H9 (cell line): ENCODE results near the gene MED7. TPM values are rescaled to one million over a fixed set of nuclear protein-coding genes. Genes with fewer than 3 reads are reported as not detected.

Source experiments
- DNase-seq: peaks from one replicate; pipeline ENCODE4 v3.0.0-alpha.2; 2017
- H2AFZ ChIP-seq: one replicate; pipeline ENCODE4 v1.6.1; 2013; ENCODE audit warnings: mild to moderate bottlenecking, low read length, control low read depth, moderate library complexity
- H2AK5ac ChIP-seq: 2 replicates; pipeline ENCODE4 v1.6.1; 2013; ENCODE audit warnings: low read length, control low read depth, mixed read lengths; ENCODE audit not compliant: insufficient read length
- H2BK120ac ChIP-seq: one replicate; pipeline ENCODE4 v1.6.1; 2013; ENCODE audit warnings: low read depth, mild to moderate bottlenecking, low read length, control low read depth, inconsistent platforms; ENCODE audit not compliant: poor library complexity, severe bottlenecking
- H2BK12ac ChIP-seq: 2 replicates; pipeline ENCODE4 v1.6.1; 2013; ENCODE audit warnings: low read length, control low read depth, mixed read lengths, low read depth; ENCODE audit not compliant: insufficient read length
- H2BK15ac ChIP-seq: 2 replicates; pipeline ENCODE4 v1.6.1; 2013; ENCODE audit warnings: low read depth, low read length, control low read depth
- H2BK20ac ChIP-seq: one replicate; pipeline ENCODE4 v1.6.1; 2013; ENCODE audit warnings: low read depth, mild to moderate bottlenecking, low read length, control low read depth, inconsistent platforms; ENCODE audit not compliant: poor library complexity, severe bottlenecking
- H2BK5ac ChIP-seq: 2 replicates; pipeline ENCODE4 v1.6.1; 2013; ENCODE audit warnings: low read length, control low read depth, mixed read lengths; ENCODE audit not compliant: insufficient read length
- H3K14ac ChIP-seq: 2 replicates; pipeline ENCODE4 v1.6.1; 2013; ENCODE audit warnings: low read length, control low read depth; ENCODE audit not compliant: insufficient read depth
- H3K18ac ChIP-seq: 2 replicates; pipeline ENCODE4 v1.6.1; 2013; ENCODE audit warnings: low read depth, mild to moderate bottlenecking, mixed read lengths, low read length, control low read depth; ENCODE audit not compliant: insufficient read length
- H3K23ac ChIP-seq: 2 replicates; pipeline ENCODE4 v1.6.1; 2013; ENCODE audit warnings: low read length, control low read depth, mixed read lengths, low read depth; ENCODE audit not compliant: insufficient read length
- H3K23me2 ChIP-seq: 2 replicates; pipeline ENCODE4 v1.6.1; 2013; ENCODE audit warnings: low read depth, mild to moderate bottlenecking, mixed read lengths, low read length, control low read depth; ENCODE audit not compliant: insufficient read length, poor library complexity, severe bottlenecking
- H3K27ac ChIP-seq: 2 replicates; pipeline ENCODE4 v1.5.1; 2013; ENCODE audit warnings: low read length, control low read depth, mixed read lengths, low read depth; ENCODE audit not compliant: insufficient read length
- H3K27me3 ChIP-seq: 2 replicates; pipeline ENCODE4 v1.6.1; 2013; ENCODE audit warnings: low read length, control low read depth, inconsistent platforms; ENCODE audit not compliant: insufficient read depth
- H3K4ac ChIP-seq: 2 replicates; pipeline ENCODE4 v1.6.1; 2013; ENCODE audit warnings: low read depth, mild to moderate bottlenecking, control low read depth, inconsistent platforms, low read length, moderate library complexity
- H3K4me1 ChIP-seq: 2 replicates; pipeline ENCODE4 v1.6.1; 2013; ENCODE audit warnings: low read length, control low read depth, inconsistent platforms; ENCODE audit not compliant: insufficient read depth
- H3K4me2 ChIP-seq: 2 replicates; pipeline ENCODE4 v1.6.1; 2013; ENCODE audit warnings: low read length, control low read depth, mixed read lengths; ENCODE audit not compliant: insufficient read length, insufficient read depth
- H3K56ac ChIP-seq: 2 replicates; pipeline ENCODE4 v1.6.1; 2013; ENCODE audit warnings: low read depth, mild to moderate bottlenecking, mixed read lengths, low read length, control low read depth; ENCODE audit not compliant: insufficient read length
- H3K79me1 ChIP-seq: 2 replicates; pipeline ENCODE4 v1.6.1; 2013; ENCODE audit warnings: low read depth, mild to moderate bottlenecking, moderate library complexity, low read length, control low read depth, inconsistent platforms; ENCODE audit not compliant: insufficient read depth, poor library complexity, severe bottlenecking
- H3K79me2 ChIP-seq: 2 replicates; pipeline ENCODE4 v1.6.1; 2013; ENCODE audit warnings: low read length, control low read depth, inconsistent platforms; ENCODE audit not compliant: insufficient read depth
- H3K9ac ChIP-seq: 2 replicates; pipeline ENCODE4 v1.6.1; 2013; ENCODE audit warnings: low read length, control low read depth, mixed read lengths; ENCODE audit not compliant: insufficient read length; ENCODE audit errors: extremely low read depth
- H3K9me3 ChIP-seq: one replicate; pipeline ENCODE4 v1.6.1; 2013; ENCODE audit warnings: low read depth, low read length, inconsistent platforms; ENCODE audit not compliant: control insufficient read depth
- H3T11ph ChIP-seq: one replicate; pipeline ENCODE4 v1.6.1; 2013; ENCODE audit warnings: mild to moderate bottlenecking, low read length, control low read depth, inconsistent platforms
- H4K20me1 ChIP-seq: one replicate; pipeline ENCODE4 v1.6.1; 2013; ENCODE audit not compliant: control insufficient read depth, insufficient read length, insufficient read depth
- H4K5ac ChIP-seq: 2 replicates; pipeline ENCODE4 v1.6.1; 2013; ENCODE audit warnings: low read depth, mild to moderate bottlenecking, mixed read lengths, low read length, control low read depth; ENCODE audit not compliant: insufficient read length
- H4K8ac ChIP-seq: replicated peaks from 2 replicates; pipeline ENCODE4 v1.6.1; 2013; ENCODE audit warnings: low read length, control low read depth, mixed read lengths, low read depth; ENCODE audit not compliant: insufficient read length
- H4K91ac ChIP-seq: 2 replicates; pipeline ENCODE4 v1.6.1; 2013; ENCODE audit warnings: low read depth, mild to moderate bottlenecking, moderate library complexity, mixed read lengths, low read length, control low read depth; ENCODE audit not compliant: insufficient read length
- H3K27ac Mint-ChIP-seq, 3 experiments: 2 replicates in 2 of 3; 3 replicates in 1 of 3; pipeline ENCODE4 v1.8.0; 2020 to 2021; ENCODE audit warnings: mixed read lengths in 3 of 3, mild to moderate bottlenecking in 1 of 3, moderate library complexity in 1 of 3
- H3K27me3 Mint-ChIP-seq: 2 replicates; pipeline ENCODE4 v1.8.0; 2021; ENCODE audit warnings: low read depth, mild to moderate bottlenecking, moderate library complexity, mixed read lengths
- H3K36me3 Mint-ChIP-seq, 3 experiments: 2 replicates in 2 of 3; 3 replicates in 1 of 3; pipeline ENCODE4 v1.8.0; 2020 to 2021; ENCODE audit warnings: low read depth in 3 of 3, mixed read lengths in 3 of 3; ENCODE audit not compliant: insufficient read depth in 1 of 3
- H3K4me1 Mint-ChIP-seq, 2 experiments: 2 replicates each; pipeline ENCODE4 v1.8.0; 2020; ENCODE audit warnings: mixed read lengths in 2 of 2
- H3K4me3 Mint-ChIP-seq, 2 experiments: 2 replicates in 1 of 2; 3 replicates in 1 of 2; pipeline ENCODE4 v1.8.0; 2020 to 2021; ENCODE audit warnings: mild to moderate bottlenecking in 2 of 2, mixed read lengths in 2 of 2, moderate library complexity in 1 of 2
- H3K9me3 Mint-ChIP-seq, 2 experiments: 2 replicates in 1 of 2; 3 replicates in 1 of 2; pipeline ENCODE4 v1.8.0; 2020; ENCODE audit warnings: mild to moderate bottlenecking in 2 of 2, mixed read lengths in 2 of 2, moderate library complexity in 1 of 2
- WGBS: extraction: QIAGEN DNeasy Blood & Tissue Kit; methylation state at CpG from one replicate; pipeline ENCODE4 v1.1.7; 2013; ENCODE audit warnings: missing lambda C conversion rate, low lambda C conversion rate, mixed read lengths; ENCODE audit not compliant: insufficient read length; ENCODE audit errors: extremely low coverage; 5-methylcytosine and 5-hydroxymethylcytosine counted together
- total RNA-seq: library from RNA; stranded (reverse); gene quantifications from 2 replicates; pipeline ENCODE4 v1.2.1, GENCODE V29; 2021
- TF ChIP-seq, protein P1 (sequence below): fragments of 200-600 bp; sonication (generic); conservative IDR thresholded peaks from 3 replicates; pipeline ENCODE4 v1.8.0; 2021; ENCODE audit warnings: antibody characterized with exemption, mild to moderate bottlenecking

The MED7 gene
- total RNA-seq, 1 experiment from 2014 or later, result 10.7 TPM

- no peaks in the 10 kb centered on the region for H3K79me2 ChIP-seq
- Mint-ChIP-seq H3K27ac (no peak overlapping the region; a peak in 1 of 7 replicates), H3K4me1 (peaks cover 8% of the 10 kb centered on the region in 2 experiments; a peak in 3 of 4 replicates), H3K27me3 (no peaks in the 10 kb centered on the region), H3K9me3 (no peaks in the 10 kb centered on the region; a peak in 2 of 5 replicates), H3K36me3 (0 out of 7 replicates have a peak, but pooled peaks cover 0 to under 1% (median 0%) of the 10 kb centered on the region in 3 experiments), H3K4me3 (no peak overlapping the region)
- H3K18ac ChIP-seq, result no peak overlapping the region
- no peak overlapping the region for H3K14ac ChIP-seq
- no peak overlapping the region for H3K23ac ChIP-seq
- no peak overlapping the region for H3K56ac ChIP-seq
- no peak overlapping the region for H3K4me2 ChIP-seq
- peaks cover 2% of the 10 kb centered on the region; the same call in 1 of the 2 replicates for H3K27me3 ChIP-seq
- no peak overlapping the region for H3K27ac ChIP-seq
- H3T11ph ChIP-seq, result no peak overlapping the region
- no peaks in the 10 kb centered on the region for H3K79me1 ChIP-seq
- H3K23me2 ChIP-seq, result no peaks in the 10 kb centered on the region
- no peak overlapping the region for H2BK12ac ChIP-seq
- H4K20me1 ChIP-seq, result no peaks in the 10 kb centered on the region
- H2AFZ ChIP-seq, result no peak overlapping the region
- TF ChIP-seq, protein P1, sequence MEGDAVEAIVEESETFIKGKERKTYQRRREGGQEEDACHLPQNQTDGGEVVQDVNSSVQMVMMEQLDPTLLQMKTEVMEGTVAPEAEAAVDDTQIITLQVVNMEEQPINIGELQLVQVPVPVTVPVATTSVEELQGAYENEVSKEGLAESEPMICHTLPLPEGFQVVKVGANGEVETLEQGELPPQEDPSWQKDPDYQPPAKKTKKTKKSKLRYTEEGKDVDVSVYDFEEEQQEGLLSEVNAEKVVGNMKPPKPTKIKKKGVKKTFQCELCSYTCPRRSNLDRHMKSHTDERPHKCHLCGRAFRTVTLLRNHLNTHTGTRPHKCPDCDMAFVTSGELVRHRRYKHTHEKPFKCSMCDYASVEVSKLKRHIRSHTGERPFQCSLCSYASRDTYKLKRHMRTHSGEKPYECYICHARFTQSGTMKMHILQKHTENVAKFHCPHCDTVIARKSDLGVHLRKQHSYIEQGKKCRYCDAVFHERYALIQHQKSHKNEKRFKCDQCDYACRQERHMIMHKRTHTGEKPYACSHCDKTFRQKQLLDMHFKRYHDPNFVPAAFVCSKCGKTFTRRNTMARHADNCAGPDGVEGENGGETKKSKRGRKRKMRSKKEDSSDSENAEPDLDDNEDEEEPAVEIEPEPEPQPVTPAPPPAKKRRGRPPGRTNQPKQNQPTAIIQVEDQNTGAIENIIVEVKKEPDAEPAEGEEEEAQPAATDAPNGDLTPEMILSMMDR, result no peak
- H3K9ac ChIP-seq, result no peak overlapping the region
- no peak overlapping the region for H2BK5ac ChIP-seq
- H4K91ac ChIP-seq, result no peak overlapping the region
- no peak overlapping the region for H2BK15ac ChIP-seq
- H3K9me3 ChIP-seq, result no peaks in the 10 kb centered on the region
- no peak overlapping the region for H3K4ac ChIP-seq
- no peak overlapping the region for H4K5ac ChIP-seq
- no peak overlapping the region for H4K8ac ChIP-seq
- no peak overlapping the region for H2BK20ac ChIP-seq
- no peak overlapping the region for H2BK120ac ChIP-seq
- H2AK5ac ChIP-seq, result no peak overlapping the region
- DNase-seq, result no peak
- no peaks in the 10 kb centered on the region for H3K4me1 ChIP-seq
- whole genome bisulfite sequencing, result no CpG with 5 or more reads among the region's 6 CpGs
These were observed 26.1 kb downstream of the MED7 start for GRCh38 chr5:157116483-157116954.
